HEK293 (cell line): ENCODE results near the gene ADAMTS16.

Source experiments
- CTCF ChIA-PET: fragments of 350-600 bp; formaldehyde crosslinking; extraction: SDS; loops from one replicate; lab custom pipeline; 2021; ENCODE audit warnings: antibody characterized with exemption; lab: Yijun Ruan, JAX
- POLR2A ChIA-PET: fragments of 300-600 bp; formaldehyde crosslinking; extraction: SDS; loops from one replicate; lab custom pipeline; 2020; ENCODE audit warnings: antibody characterized with exemption, inconsistent platforms; lab: Yijun Ruan, JAX
- H3K27ac ChIP-seq: fragments of 200-500 bp; sonication (Bioruptor generic); 2 replicates; pipeline ENCODE4 v1.5.1; 2014; ENCODE audit warnings: low read depth, low read length, control low read depth, inconsistent platforms; ENCODE audit errors: extremely low read depth
- H3K36me3 ChIP-seq, 2 experiments: fragments of 200-500 bp in 1 of 2; sonication (Bioruptor generic) in 1 of 2; 1 replicate in 1 of 2; 2 replicates in 1 of 2; pipeline ENCODE4 v1.5.1; 2014 to 2017; ENCODE audit warnings: inconsistent platforms in 2 of 2, low read length in 2 of 2; ENCODE audit not compliant: control insufficient read depth in 2 of 2, insufficient read depth in 1 of 2
- H3K4me1 ChIP-seq: fragments of 200-500 bp; sonication (Bioruptor generic); 2 replicates; pipeline ENCODE4 v1.5.1; 2014; ENCODE audit warnings: mild to moderate bottlenecking, low read length, inconsistent platforms; ENCODE audit not compliant: control insufficient read depth, insufficient read depth
- H3K4me3 ChIP-seq: 2 replicates; pipeline ENCODE4 v1.5.1; 2011; ENCODE audit warnings: low read depth, mild to moderate bottlenecking, control low read depth, low read length, moderate library complexity
- H3K9me3 ChIP-seq: fragments of 200-500 bp; sonication (Bioruptor generic); 2 replicates; pipeline ENCODE4 v1.5.1; 2014; ENCODE audit warnings: low read depth, low read length, inconsistent platforms; ENCODE audit not compliant: control insufficient read depth, insufficient read depth
- PRDM10 ChIP-seq: fragments of 450-650 bp; formaldehyde crosslinking; IDR thresholded peaks from 2 replicates; pipeline ENCODE4 v1.5.1; 2016; ENCODE audit warnings: missing biosample characterization, missing genetic modification characterization
- REST ChIP-seq: fragments of 450-650 bp; formaldehyde crosslinking; IDR thresholded peaks from 2 replicates; pipeline ENCODE4 v1.5.1; 2016; ENCODE audit warnings: missing biosample characterization, missing genetic modification characterization
- TRIM28 ChIP-seq: IDR thresholded peaks from 2 replicates; pipeline ENCODE4 v1.6.1; 2011; ENCODE audit warnings: low read length, control low read depth, borderline replicate concordance
- ZBTB11 ChIP-seq: fragments of 450-650 bp; formaldehyde crosslinking; conservative IDR thresholded peaks from 2 replicates; pipeline ENCODE4 v1.5.1; 2016; ENCODE audit warnings: low read depth, missing biosample characterization, missing genetic modification characterization
- ZBTB44 ChIP-seq: fragments of 450-650 bp; IDR thresholded peaks from 2 replicates; pipeline ENCODE4 v1.5.1; 2018; ENCODE audit warnings: missing biosample characterization, mild to moderate bottlenecking, missing genetic modification characterization
- ZNF146 ChIP-seq: fragments of 450-650 bp; formaldehyde crosslinking; IDR thresholded peaks from 2 replicates; pipeline ENCODE4 v1.5.1; 2016; ENCODE audit warnings: missing biosample characterization, missing genetic modification characterization
- ZNF174 ChIP-seq: fragments of 450-650 bp; formaldehyde crosslinking; IDR thresholded peaks from 2 replicates; pipeline ENCODE4 v1.5.0; 2017; ENCODE audit warnings: missing biosample characterization, mild to moderate bottlenecking, missing genetic modification characterization
- ZNF350 ChIP-seq: fragments of 450-650 bp; formaldehyde crosslinking; IDR thresholded peaks from 2 replicates; pipeline ENCODE4 v1.5.0; 2017; ENCODE audit warnings: missing biosample characterization, mild to moderate bottlenecking, missing genetic modification characterization
- ZNF391 ChIP-seq: fragments of 450-650 bp; formaldehyde crosslinking; IDR thresholded peaks from 2 replicates; pipeline ENCODE4 v1.5.1; 2016; ENCODE audit warnings: low read depth, missing biosample characterization, missing genetic modification characterization, borderline replicate concordance
- ZNF433 ChIP-seq: fragments of 450-650 bp; formaldehyde crosslinking; IDR thresholded peaks from 2 replicates; pipeline ENCODE4 v1.5.1; 2016; ENCODE audit warnings: missing biosample characterization, missing genetic modification characterization, low read depth
- ZNF518A ChIP-seq: fragments of 450-650 bp; formaldehyde crosslinking; conservative IDR thresholded peaks from 2 replicates; pipeline ENCODE4 v1.5.1; 2016; ENCODE audit warnings: low read depth, missing biosample characterization, missing genetic modification characterization
- ZNF549 ChIP-seq: fragments of 450-650 bp; IDR thresholded peaks from 2 replicates; pipeline ENCODE4 v1.5.1; 2018; ENCODE audit warnings: missing biosample characterization, missing genetic modification characterization, mild to moderate bottlenecking, inconsistent platforms, moderate library complexity
- ZNF600 ChIP-seq: fragments of 450-650 bp; formaldehyde crosslinking; IDR thresholded peaks from 2 replicates; pipeline ENCODE4 v1.5.1; 2016; ENCODE audit warnings: missing biosample characterization, missing genetic modification characterization
- ZNF621 ChIP-seq: fragments of 450-650 bp; formaldehyde crosslinking; IDR thresholded peaks from 2 replicates; pipeline ENCODE4 v1.5.1; 2017; ENCODE audit warnings: missing biosample characterization, missing genetic modification characterization
- ZNF654 ChIP-seq: fragments of 450-650 bp; formaldehyde crosslinking; IDR thresholded peaks from 2 replicates; pipeline ENCODE4 v1.5.1; 2016; ENCODE audit warnings: low read depth, missing biosample characterization, missing genetic modification characterization
- ZNF707 ChIP-seq: fragments of 450-650 bp; formaldehyde crosslinking; IDR thresholded peaks from 2 replicates; pipeline ENCODE4 v1.5.1; 2016; ENCODE audit warnings: missing biosample characterization, missing genetic modification characterization
- ZNF791 ChIP-seq: fragments of 450-650 bp; formaldehyde crosslinking; IDR thresholded peaks from 2 replicates; pipeline ENCODE4 v1.5.1; 2016; ENCODE audit warnings: missing biosample characterization, missing genetic modification characterization
- ZNF837 ChIP-seq: fragments of 450-650 bp; formaldehyde crosslinking; IDR thresholded peaks from 2 replicates; pipeline ENCODE4 v1.5.1; 2016; ENCODE audit warnings: missing biosample characterization, missing genetic modification characterization
- ZNF843 ChIP-seq: fragments of 450-650 bp; formaldehyde crosslinking; IDR thresholded peaks from 2 replicates; pipeline ENCODE4 v1.5.1; 2016; ENCODE audit warnings: missing biosample characterization, missing genetic modification characterization

ADAMTS16 gene

GRCh38 chr5:5122776-5123175 lies 17.4 kb upstream of the ADAMTS16 start (continued):
- no peak for TF ChIP-seq ZNF146 (tag by site-specific recombination)

- TF ChIP-seq ZNF621 (tag by site-specific recombination), result no peak
- TF ChIP-seq ZNF433 (tag by site-specific recombination), result no peak
- no peak for TF ChIP-seq ZNF174 (tag by site-specific recombination)
- no peak for TF ChIP-seq TRIM28
- no peak for TF ChIP-seq ZNF843 (tag by site-specific recombination)
- no peak for TF ChIP-seq ZNF791 (tag by site-specific recombination)
- no peak for TF ChIP-seq ZNF350
- no peak for TF ChIP-seq ZNF654 (tag by site-specific recombination)
- no peak for TF ChIP-seq ZNF518A
- TF ChIP-seq REST, result no peak
- no peak for TF ChIP-seq ZNF391
- no peak for TF ChIP-seq PRDM10 (tag by site-specific recombination)
- no peak for TF ChIP-seq ZNF600 (tag by site-specific recombination)
- TF ChIP-seq ZBTB11 (tag by site-specific recombination), result no peak
- no peak for TF ChIP-seq ZNF707 (tag by site-specific recombination)
- TF ChIP-seq ZNF837 (tag by site-specific recombination), result no peak
- TF ChIP-seq ZBTB44 (tag by site-specific recombination), result no peak
- TF ChIP-seq ZNF549 (tag by site-specific recombination), result no peak
- TF ChIP-seq, all 188 proteins: peak for 0
- CTCF ChIA-PET, result no interaction called here
Measured at GRCh38 chr5:5124231-5124630, 15.9 kb upstream of the ADAMTS16 start.

More at GRCh38 chr5:5124231-5124630, 15.9 kb upstream of the ADAMTS16 start:
- POLR2A ChIA-PET, result no interaction called here
- Histone ChIP-seq H3K9me3 (no peaks in the 10 kb centered on the region), H3K36me3 (no peaks in the 10 kb centered on the region), H3K27ac (no peak overlapping the region), H3K4me3 (no peak overlapping the region), H3K4me1 (0 out of 2 replicates have a peak, but pooled peaks cover 4% of the 10 kb centered on the region)
